ENCODE data around the gene ABCC12. TPM values are rescaled to one million over a fixed set of nuclear protein-coding genes. Genes with fewer than 3 reads are reported as not detected.

The ABCC12 gene
- total and polyA plus RNA-seq, 2 donors (not counting 3 experiments of a cell fraction or from before 2014, with no cell fraction given), result not detected

GRCh38 chr16:48132696-48133095 lies 23.1 kb downstream of the ABCC12 start:
- POLR2A ChIA-PET, result no interaction called here
- no TSS peak for BruUV-seq (replicated peaks)
- CTCF ChIA-PET, result interaction anchor here (1.3 to 1.7 kb wide), 2 partner anchors 9 to 78 kb away, joined by 3 to 4 read pairs; no protein-coding TSS in a partner anchor
- no peak overlapping the region for H3K9ac ChIP-seq (replicated peaks; ENCODE audit: extremely low read depth, insufficient read depth, low read length)
- no peaks in the 10 kb centered on the region for H3K36me3 ChIP-seq (ENCODE audit: control insufficient read depth in 2 of 2, extremely low read depth in 1 of 2, insufficient read depth in 2 of 2, low read length in 2 of 2)
- H2AFZ ChIP-seq (ENCODE audit: low read depth, low read length), result no peak overlapping the region
- H3K27ac ChIP-seq (ENCODE audit: insufficient read depth, low read depth, low read length), result no peak overlapping the region
- no peaks in the 10 kb centered on the region for H3K9me3 ChIP-seq (replicated peaks; ENCODE audit: control insufficient read depth, insufficient read depth, low read length)
- H3K4me3 ChIP-seq (replicated peaks in 1 of 3; ENCODE audit: insufficient read depth in 1 of 3, low read depth in 1 of 3, low read length in 3 of 3), result no peak overlapping the region
- peaks cover 0 to 6% of the 10 kb centered on the region in 2 experiments for H3K27me3 ChIP-seq (ENCODE audit: control insufficient read depth in 2 of 2, insufficient read depth in 2 of 2, low read length in 2 of 2)
- FAIRE-seq (no peak), DNase-seq (ENCODE audit: low read depth, low spot score) (no peak)
- intact Hi-C loops (cut with micrococcal nuclease) (no loop called here), dilution Hi-C loops (cut with MboI; ENCODE audit: extremely low pct_ligation_motif_present, low sequenced_read_pairs) (no loop called here)
- no peak for TF ChIP-seq EZH2 (IDR thresholded peaks at IDR 0.05; ENCODE audit: borderline replicate concordance, low read depth, low read length, severe bottlenecking)
- no peak for TF ChIP-seq FOS (IDR thresholded peaks at IDR 0.05; ENCODE audit: borderline replicate concordance, insufficient read depth, low read length)
- TF ChIP-seq POLR2AphosphoS5 (IDR thresholded peaks at IDR 0.05; ENCODE audit: insufficient read depth, low read depth, low read length), result no peak
- no peak for TF ChIP-seq MAX (IDR thresholded peaks at IDR 0.05; ENCODE audit: insufficient read depth, insufficient read length)
- no peak for TF ChIP-seq MYC (IDR thresholded peaks at IDR 0.05; ENCODE audit: low read depth, low read length)
- no peak for TF ChIP-seq CTCF (IDR thresholded peaks at IDR 0.05; ENCODE audit: extremely low read depth in 1 of 2, insufficient read depth in 1 of 2, low read depth in 1 of 2, low read length in 2 of 2)
- TF ChIP-seq POLR2A (IDR thresholded peaks at IDR 0.05; ENCODE audit: low read depth, low read length), result no peak
- TF ChIP-seq GATA2 (IDR thresholded peaks at IDR 0.05; ENCODE audit: insufficient read depth, insufficient read length, low read depth, low read length), result no peak
- TF ChIP-seq JUN (IDR thresholded peaks at IDR 0.05; ENCODE audit: borderline replicate concordance, insufficient read depth, insufficient read length, low read depth), result no peak
- no peaks in the 10 kb centered on the region for H3K9me1 ChIP-seq (replicated peaks; ENCODE audit: control insufficient read depth, extremely low read depth, insufficient read depth, low read length)
- H4K20me1 ChIP-seq (replicated peaks; ENCODE audit: control insufficient read depth, extremely low read depth, insufficient read depth, low read length), result no peaks in the 10 kb centered on the region
- H3K4me2 ChIP-seq (ENCODE audit: insufficient read depth, low read length), result no peak overlapping the region
- no peaks in the 10 kb centered on the region for H3K4me1 ChIP-seq (ENCODE audit: control insufficient read depth, extremely low read depth, insufficient read depth, low read length)
- H3K79me2 ChIP-seq (ENCODE audit: control insufficient read depth, insufficient read depth, low read length), result no peaks in the 10 kb centered on the region

Measured in endothelial cell of umbilical vein (primary cell).